Measurements from ENCODE around the gene PTGS1.
"Not testable (repeated sequence)": the region's sequence is repeated elsewhere in the genome, so short reads cannot be mapped to it uniquely, and the experiment has no call there.

- TF ChIP-seq RBAK (tag by site-specific recombination; IDR thresholded peaks at IDR 0.05); SCRT1 (tag by site-specific recombination; IDR thresholded peaks at IDR 0.05; ENCODE audit: borderline replicate concordance); CTCF (tag by site-specific recombination; IDR thresholded peaks at IDR 0.05); YY1 (tag by site-specific recombination; IDR thresholded peaks at IDR 0.05); ZNF398 (tag by site-specific recombination; IDR thresholded peaks at IDR 0.05); OSR2 (tag by site-specific recombination; IDR thresholded peaks at IDR 0.05); ATF2 (tag by site-specific recombination; IDR thresholded peaks at IDR 0.05; ENCODE audit: low read depth); ELK4 (IDR thresholded peaks at IDR 0.05; ENCODE audit: borderline replicate concordance, low read depth, low read length); REST (tag by site-specific recombination; IDR thresholded peaks at IDR 0.05); ZNF792 (tag by site-specific recombination; IDR thresholded peaks at IDR 0.05): not testable (repeated sequence)
These were observed 43.3 kb downstream of the PTGS1 start for GRCh38 chr9:122414108-122414507.
